SIG-M5 (cell line): ENCODE results near the gene DGLUCY.
"Not testable (repeated sequence)": the region's sequence is repeated elsewhere in the genome, so short reads cannot be mapped to it uniquely, and the experiment has no call there.

Experiments used
- DNase-seq: peaks from one replicate; lab custom pipeline; 2025; lab: John Stamatoyannopoulos, UW

DGLUCY gene

DNA sequence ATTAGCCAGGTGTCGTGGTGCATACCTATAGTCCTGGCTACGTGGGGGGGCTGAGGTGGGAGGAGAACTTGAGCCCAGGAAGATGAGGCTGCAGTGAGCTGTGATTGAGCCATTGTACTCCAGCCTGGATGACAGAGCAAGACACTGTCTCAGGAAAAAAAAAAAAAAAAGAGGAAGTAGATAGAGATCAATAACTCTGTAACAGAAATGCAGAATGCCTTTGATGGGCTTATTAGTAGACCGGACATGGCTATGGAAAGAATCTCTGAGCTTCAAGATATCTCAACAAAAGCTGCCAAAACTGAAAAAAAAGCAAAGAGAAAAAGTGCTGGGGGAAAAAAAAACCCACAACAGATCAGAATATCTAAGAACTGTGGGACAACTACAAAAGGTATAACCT is 93.1 kb downstream of the DGLUCY start:
- DNase-seq, result no peak

GRCh38 chr14:91211017-91211416 is 97.1 kb downstream of the DGLUCY start:
- no peak for DNase-seq

DNA sequence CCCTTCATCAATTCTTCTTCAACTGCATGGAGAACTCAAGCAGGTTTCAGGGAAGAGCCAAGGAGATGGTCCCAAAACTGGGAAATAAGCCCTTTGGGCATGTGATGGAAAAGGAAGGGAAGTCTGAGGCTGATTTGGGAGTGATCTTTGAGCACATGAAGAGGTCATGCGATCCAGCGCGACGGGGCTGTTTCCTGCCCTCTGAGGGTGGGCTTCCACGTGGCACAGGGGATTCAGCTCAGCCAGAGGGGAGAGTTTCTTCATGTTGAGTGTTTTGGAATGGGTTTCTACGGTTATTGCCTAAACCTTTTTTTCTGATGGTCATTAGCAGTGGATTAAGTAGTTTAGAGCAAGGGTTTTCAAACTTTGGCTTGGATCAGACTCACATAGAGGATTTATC is 100.4 kb downstream of the DGLUCY start:
- DNase-seq, result no peak

- no peak for DNase-seq
Measured at GRCh38 chr14:91215381-91215780, 101.5 kb downstream of the DGLUCY start.

GRCh38 chr14:91216731-91217226 is 102.9 kb downstream of the DGLUCY start:
- no peak for DNase-seq

GRCh38 chr14:91218014-91218413 is 104.1 kb downstream of the DGLUCY start:
- no peak for DNase-seq

- no peak for DNase-seq
Measured at GRCh38 chr14:91219517-91220389, 105.9 kb downstream of the DGLUCY start.

- DNase-seq, result no peak
Measured at GRCh38 chr14:91220581-91221000, 106.7 kb downstream of the DGLUCY start.

DNA sequence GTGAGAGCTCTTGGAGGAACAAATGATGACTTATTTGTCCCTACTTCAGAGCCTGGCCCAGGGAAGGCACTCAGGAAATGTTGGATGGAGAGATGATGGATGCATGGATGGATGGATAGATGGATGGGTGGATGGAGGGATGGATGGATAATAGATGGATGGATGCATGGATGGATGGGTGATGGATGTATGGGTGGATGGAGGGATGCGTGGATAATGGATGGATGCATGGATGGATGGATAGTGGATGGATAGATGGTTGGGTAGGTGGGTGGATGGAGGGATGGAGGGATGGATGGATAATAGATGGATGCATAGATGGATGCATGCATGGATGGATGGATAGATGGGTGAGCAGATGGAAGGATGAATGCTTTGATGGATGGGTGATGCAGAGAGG is 107.4 kb downstream of the DGLUCY start:
- DNase-seq, result no peak

DNA sequence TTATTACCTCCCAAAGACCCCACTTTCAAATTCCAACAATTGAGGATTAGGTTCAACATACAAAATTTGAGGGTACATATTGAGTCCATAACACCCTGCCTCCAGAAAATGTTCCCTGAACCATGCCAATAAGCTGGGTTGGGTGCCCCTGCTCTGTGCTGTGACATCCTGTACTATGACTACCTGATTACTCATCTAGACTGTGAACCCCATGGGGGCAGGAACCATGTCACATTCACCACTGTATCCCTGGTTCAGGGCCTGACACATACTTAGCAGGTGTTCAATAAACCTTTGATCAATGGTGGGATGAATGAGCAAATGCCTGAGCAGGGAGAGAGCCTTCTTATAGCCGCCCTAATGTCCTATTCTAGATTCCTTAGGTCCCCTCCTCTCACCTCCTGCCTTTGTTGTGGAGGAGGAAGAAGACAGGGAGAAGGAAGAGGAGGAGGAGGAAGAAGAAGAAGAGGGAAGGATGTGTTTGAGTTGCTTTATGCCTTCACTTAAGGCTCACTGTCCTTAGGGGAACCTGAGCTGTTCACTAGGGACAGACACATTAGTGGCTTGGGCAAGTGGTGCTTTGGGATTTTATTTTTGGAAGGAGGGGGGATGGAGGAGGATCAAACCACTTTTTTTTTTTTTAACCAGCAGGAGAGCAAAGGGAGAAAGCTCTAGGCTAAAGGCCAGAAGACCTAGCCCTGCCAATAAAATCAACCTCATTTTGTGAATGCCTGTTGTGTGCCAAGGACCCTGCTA is 109.3 kb downstream of the DGLUCY start:
- DNase-seq, result no peak

DNA sequence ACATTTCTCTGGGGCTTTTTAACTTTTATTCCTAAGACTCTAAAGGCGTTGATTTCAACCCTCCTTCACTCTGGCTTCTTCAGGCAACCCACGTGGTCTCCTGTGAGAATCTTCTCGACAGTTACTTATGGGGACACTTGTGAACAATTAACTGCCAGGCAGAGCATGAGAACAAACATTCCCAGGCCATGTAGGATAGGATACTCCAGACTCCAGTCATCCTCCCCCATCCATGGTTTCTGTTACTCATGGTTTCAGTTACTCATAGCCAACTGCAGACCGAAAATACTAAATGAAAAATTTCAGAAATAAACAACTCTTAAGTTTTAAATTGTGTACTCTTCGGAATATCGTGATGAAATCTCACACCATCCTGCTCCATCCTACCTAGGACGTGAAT is 111.2 kb downstream of the DGLUCY start:
- DNase-seq, result no peak

- not testable (repeated sequence) for DNase-seq
Measured at GRCh38 chr14:91226360-91226759, 112.5 kb downstream of the DGLUCY start.

DNA sequence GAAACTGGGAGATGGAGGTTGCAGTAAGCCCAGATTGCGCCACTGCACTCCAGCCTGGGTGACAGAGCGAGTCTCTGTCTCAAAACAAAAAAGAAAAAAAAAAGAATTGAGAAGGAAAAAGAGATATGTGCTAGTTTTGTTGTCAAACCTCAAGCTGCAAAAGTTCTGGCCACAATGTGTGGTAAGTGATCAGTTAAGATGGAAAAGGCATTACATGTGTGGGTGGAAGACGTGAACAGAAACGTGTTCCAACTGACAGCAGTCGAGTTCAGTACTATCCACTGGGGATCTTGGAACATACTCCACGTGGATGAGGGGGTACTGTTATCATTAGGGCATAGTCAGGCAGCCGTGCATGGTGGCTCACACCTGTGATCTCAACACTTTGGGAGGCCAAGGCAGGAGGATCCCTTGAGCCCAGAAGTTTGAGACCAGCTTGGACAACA is 113.3 kb downstream of the DGLUCY start:
- DNase-seq, result no peak

DNA sequence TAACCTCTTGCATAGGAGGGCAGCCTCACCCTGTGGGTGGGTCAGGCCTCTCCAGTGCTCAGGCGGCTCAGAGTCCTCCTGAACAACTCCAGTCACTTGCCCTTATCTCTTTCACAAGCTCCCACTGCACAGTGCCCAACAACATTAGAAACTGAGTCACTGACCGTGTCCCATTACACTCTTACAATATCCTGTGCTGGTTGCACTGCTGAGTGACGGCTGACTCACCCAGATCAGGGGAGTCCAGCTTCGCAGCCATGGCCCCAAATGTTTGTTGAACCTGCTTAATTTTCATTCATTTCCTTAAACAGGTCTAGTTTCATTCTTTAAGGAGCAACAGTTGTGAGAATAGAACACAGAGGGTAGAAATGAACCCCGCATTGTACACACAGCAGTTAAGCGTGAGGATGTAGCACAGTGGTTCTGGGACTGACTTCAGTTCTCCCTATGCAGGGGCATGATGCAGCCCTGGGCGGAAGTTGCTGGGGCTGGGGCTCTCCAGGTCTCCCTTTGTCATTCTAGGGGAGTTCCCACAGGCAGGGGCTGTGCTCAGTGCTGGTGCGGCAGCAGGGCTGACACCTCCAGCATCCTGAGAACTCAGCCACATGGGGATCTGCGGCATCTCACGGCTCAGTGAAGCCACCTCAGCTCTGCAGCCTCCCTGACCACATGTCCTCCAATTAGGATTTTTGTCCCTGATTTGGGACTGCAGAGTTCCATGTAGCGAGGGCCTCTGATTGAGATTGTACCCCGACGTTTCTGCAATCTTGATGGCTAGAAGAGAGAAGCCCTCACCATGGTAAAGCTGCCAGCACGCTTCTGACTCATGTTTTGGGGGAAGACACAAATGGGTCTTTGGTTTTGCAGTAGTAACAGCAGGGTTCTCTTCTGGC is 114.5 kb downstream of the DGLUCY start:
- no peak for DNase-seq

- no peak for DNase-seq
Measured at GRCh38 chr14:91229005-91229382, 115.1 kb downstream of the DGLUCY start.

DNA sequence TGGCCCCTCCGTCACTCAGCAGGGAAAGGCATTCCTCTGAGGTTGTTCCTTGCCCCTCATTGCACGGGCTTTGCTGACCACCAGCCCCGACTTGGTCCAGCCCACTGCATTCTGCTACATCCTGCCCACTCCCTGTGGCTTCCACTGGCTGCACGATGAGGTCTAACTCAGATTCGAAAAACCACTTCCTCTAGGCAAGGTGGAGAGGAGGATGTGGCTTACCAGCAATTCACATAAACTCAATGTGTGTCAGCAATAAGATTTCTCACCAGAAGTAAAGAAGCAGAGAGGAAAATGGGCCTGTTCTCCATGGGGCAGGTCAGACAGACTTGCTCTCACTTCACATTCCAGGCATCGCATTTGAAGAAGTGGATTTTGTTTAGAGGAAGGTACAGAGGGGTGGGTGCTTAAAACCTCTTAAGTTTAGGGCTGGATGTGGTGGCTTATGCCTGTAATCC is 115.9 kb downstream of the DGLUCY start:
- peak; percentile 26 for DNase-seq

GRCh38 chr14:91230397-91231035 is 116.6 kb downstream of the DGLUCY start:
- no peak for DNase-seq

- DNase-seq, result no peak
Measured at GRCh38 chr14:91231446-91231845, 117.6 kb downstream of the DGLUCY start.

DNA sequence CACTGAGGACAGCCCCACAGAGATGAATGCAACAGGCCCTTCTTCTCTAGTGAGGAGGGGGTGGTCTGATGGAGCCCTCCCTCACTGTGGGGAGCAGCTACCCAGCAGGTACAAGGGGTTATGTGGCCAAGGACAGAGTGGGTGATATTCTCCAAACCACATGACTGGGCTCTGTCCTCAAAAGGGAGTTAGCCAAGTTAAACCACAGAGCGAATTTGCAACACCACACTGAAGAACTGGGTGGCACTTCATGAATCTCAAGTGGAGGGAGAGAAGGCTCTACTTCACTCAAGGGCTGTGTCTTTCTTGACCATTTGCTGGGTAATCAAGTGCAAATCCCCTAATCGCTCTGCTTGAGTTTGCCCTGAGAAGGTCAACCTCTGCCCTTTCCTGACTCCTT is 118.2 kb downstream of the DGLUCY start:
- no peak for DNase-seq

GRCh38 chr14:91232603-91233002 is 118.7 kb downstream of the DGLUCY start:
- DNase-seq, result no peak
